Endothelial cell of umbilical vein (primary cell): ENCODE measurements around the gene ZMYND11. TPM values are rescaled to one million over a fixed set of nuclear protein-coding genes. Genes with fewer than 3 reads are reported as not detected.

Experiments used
- BruUV-seq: library from RNA; stranded (reverse); fragments of 400-500 nt; replicated peaks from 2 replicates; lab custom pipeline; 2021; lab: Mats Ljungman, UMichigan
- CTCF ChIA-PET: fragments of 300-600, 350-600 bp; sonication (Branson Sonifier 250); formaldehyde crosslinking; loops from one replicate; lab custom pipeline; 2021; ENCODE audit warnings: antibody characterized with exemption, inconsistent platforms; lab: Charles Lee
- POLR2A ChIA-PET: fragments of 300-600, 350-600 bp; sonication (Branson Sonifier 250); formaldehyde crosslinking; loops from one replicate; lab custom pipeline; 2021; ENCODE audit warnings: antibody characterized with exemption, inconsistent platforms; lab: Charles Lee
- DNase-seq: peaks from one replicate; pipeline ENCODE4 v3.0.0-alpha.2; 2011; ENCODE audit warnings: low read depth, low spot score
- FAIRE-seq: peaks from 2 replicates; lab custom pipeline; 2011; peaks lifted over from hg19 to GRCh38; lab: Jason Lieb, UNC
- H2AFZ ChIP-seq: 2 replicates; pipeline ENCODE4 v1.6.0; 2012; ENCODE audit warnings: low read depth, low read length, control low read depth, inconsistent platforms
- H3K27ac ChIP-seq: 2 replicates; pipeline ENCODE4 v1.5.1; 2011; ENCODE audit warnings: low read depth, mild to moderate bottlenecking, control low read depth, low read length, moderate library complexity; ENCODE audit not compliant: insufficient read depth
- H3K27me3 ChIP-seq, 2 experiments: 2 replicates each; pipeline versions ENCODE4 v1.6.0 to v1.6.1; 2011; ENCODE audit warnings: low read length in 2 of 2, mixed read lengths in 1 of 2; ENCODE audit not compliant: control insufficient read depth in 2 of 2, insufficient read depth in 2 of 2
- H3K36me3 ChIP-seq, 2 experiments: 2 replicates in 1 of 2; 3 replicates in 1 of 2; pipeline ENCODE4 v1.5.1; 2011; ENCODE audit warnings: low read length in 2 of 2, mild to moderate bottlenecking in 1 of 2, moderate library complexity in 1 of 2; ENCODE audit not compliant: control insufficient read depth in 2 of 2, insufficient read depth in 2 of 2; ENCODE audit errors: extremely low read depth in 1 of 2
- H3K4me1 ChIP-seq: 3 replicates; pipeline ENCODE4 v1.5.1; 2011; ENCODE audit warnings: mild to moderate bottlenecking, low read length; ENCODE audit not compliant: control insufficient read depth, insufficient read depth; ENCODE audit errors: extremely low read depth
- H3K4me2 ChIP-seq: 2 replicates; pipeline ENCODE4 v1.6.1; 2011; ENCODE audit warnings: low read length, control low read depth, mixed read lengths; ENCODE audit not compliant: insufficient read depth
- H3K4me3 ChIP-seq, 3 experiments: fragments of 200-600 bp in 1 of 3; sonication (generic), shearing (Covaris generic) in 1 of 3; replicated peaks in 1 of 3; 2 replicates each; pipeline ENCODE4 v1.5.1; 2011 to 2016; ENCODE audit warnings: control low read depth in 3 of 3, low read length in 3 of 3, mild to moderate bottlenecking in 2 of 3, inconsistent platforms in 1 of 3, low read depth in 1 of 3, moderate library complexity in 1 of 3; ENCODE audit not compliant: insufficient read depth in 1 of 3
- H3K79me2 ChIP-seq: 2 replicates; pipeline ENCODE4 v1.6.0; 2012; ENCODE audit warnings: low read length, inconsistent platforms; ENCODE audit not compliant: control insufficient read depth, insufficient read depth
- H3K9ac ChIP-seq: replicated peaks from 2 replicates; pipeline ENCODE3; 2011; ENCODE audit warnings: low read length, control low read depth; ENCODE audit not compliant: insufficient read depth; ENCODE audit errors: extremely low read depth
- H3K9me1 ChIP-seq: replicated peaks from 3 replicates; pipeline ENCODE4 v1.6.0; 2011; ENCODE audit warnings: mild to moderate bottlenecking, low read length; ENCODE audit not compliant: control insufficient read depth, insufficient read depth; ENCODE audit errors: extremely low read depth
- H3K9me3 ChIP-seq: replicated peaks from 2 replicates; pipeline ENCODE4 v1.5.1; 2012; ENCODE audit warnings: low read length, inconsistent platforms; ENCODE audit not compliant: control insufficient read depth, insufficient read depth
- H4K20me1 ChIP-seq: replicated peaks from 2 replicates; pipeline ENCODE3; 2011; ENCODE audit warnings: mild to moderate bottlenecking, low read length; ENCODE audit not compliant: control insufficient read depth, insufficient read depth; ENCODE audit errors: extremely low read depth
- EZH2 ChIP-seq: IDR thresholded peaks from 2 replicates; pipeline ENCODE4 v1.6.1; 2012; ENCODE audit warnings: borderline replicate concordance, low read depth, mild to moderate bottlenecking, moderate library complexity, low read length, inconsistent platforms; ENCODE audit not compliant: severe bottlenecking
- FOS ChIP-seq: IDR thresholded peaks from 2 replicates; pipeline ENCODE4 v1.6.1; 2011; ENCODE audit warnings: mild to moderate bottlenecking, low read length, moderate library complexity, borderline replicate concordance; ENCODE audit not compliant: insufficient read depth
- GATA2 ChIP-seq: IDR thresholded peaks from 2 replicates; pipeline ENCODE4 v1.7.0; 2011; ENCODE audit warnings: low read depth, mild to moderate bottlenecking, moderate library complexity, mixed read lengths, low read length; ENCODE audit not compliant: insufficient read length, insufficient read depth
- JUN ChIP-seq: IDR thresholded peaks from 2 replicates; pipeline ENCODE4 v1.6.1; 2011; ENCODE audit warnings: borderline replicate concordance, low read depth; ENCODE audit not compliant: insufficient read length, insufficient read depth
- MAX ChIP-seq: IDR thresholded peaks from 2 replicates; pipeline ENCODE4 v1.6.1; 2011; ENCODE audit not compliant: insufficient read depth, insufficient read length
- MYC ChIP-seq: IDR thresholded peaks from one replicate; pipeline ENCODE4 v1.6.1; 2011; ENCODE audit warnings: mild to moderate bottlenecking, low read depth, low read length
- POLR2A ChIP-seq: IDR thresholded peaks from 2 replicates; pipeline ENCODE4 v1.6.1; 2012; ENCODE audit warnings: low read depth, mild to moderate bottlenecking, control low read depth, low read length
- POLR2AphosphoS5 ChIP-seq: IDR thresholded peaks from 2 replicates; pipeline ENCODE4 v1.6.1; 2012; ENCODE audit warnings: low read depth, mild to moderate bottlenecking, control low read depth, low read length, moderate library complexity; ENCODE audit not compliant: insufficient read depth
- dilution Hi-C: fragments of 300-500 bp; cut with MboI; formaldehyde crosslinking; loops from one replicate; pipeline ENCODE4 v1.15.0; 2019; ENCODE audit warnings: low sequenced_read_pairs; ENCODE audit not compliant: extremely low pct_ligation_motif_present
- intact Hi-C: fragments of 100-400 bp; cut with micrococcal nuclease; formaldehyde crosslinking; loops from one replicate; pipeline ENCODE4 v1.10.0; 2022
- polyA plus RNA-seq, 4 experiments: library from polyadenylated mRNA; depleted of rRNA in 3 of 4; stranded (reverse) in 3 of 4; unstranded in 1 of 4; fragments of >200 nt; gene quantifications; 2 replicates each; pipeline versions ENCODE4 v1.2.1 to v1.2.3, GENCODE V29; 2011 to 2012; ENCODE audit warnings: missing spikeins in 1 of 4
- small RNA-seq: library from RNA; depleted of rRNA; stranded (forward); fragments of <200 nt; gene quantifications from one replicate; pipeline ENCODE3, GENCODE V24; 2012; ENCODE audit warnings: low replicate concordance, low read depth; ENCODE audit not compliant: insufficient read depth, insufficient read length
- total RNA-seq: library from RNA; stranded (reverse); gene quantifications from 2 replicates; pipeline ENCODE4 v1.2.3, GENCODE V29; 2021
- TF ChIP-seq, protein P1 (sequence below), 2 donors: IDR thresholded peaks; 1 replicate in 1 of 2; 2 replicates in 1 of 2; pipeline ENCODE4 v1.5.1; 2011; ENCODE audit warnings: low read length in 2 of 2, mild to moderate bottlenecking in 2 of 2, moderate library complexity in 2 of 2, control low read depth in 1 of 2, inconsistent platforms in 1 of 2, low read depth in 1 of 2; ENCODE audit not compliant: insufficient read depth in 1 of 2; ENCODE audit errors: extremely low read depth in 1 of 2

Gene ZMYND11
- total and polyA plus RNA-seq, 2 donors (not counting 3 experiments of a cell fraction or from before 2014, with no cell fraction given) = 17.0 to 56.0 TPM

DNA sequence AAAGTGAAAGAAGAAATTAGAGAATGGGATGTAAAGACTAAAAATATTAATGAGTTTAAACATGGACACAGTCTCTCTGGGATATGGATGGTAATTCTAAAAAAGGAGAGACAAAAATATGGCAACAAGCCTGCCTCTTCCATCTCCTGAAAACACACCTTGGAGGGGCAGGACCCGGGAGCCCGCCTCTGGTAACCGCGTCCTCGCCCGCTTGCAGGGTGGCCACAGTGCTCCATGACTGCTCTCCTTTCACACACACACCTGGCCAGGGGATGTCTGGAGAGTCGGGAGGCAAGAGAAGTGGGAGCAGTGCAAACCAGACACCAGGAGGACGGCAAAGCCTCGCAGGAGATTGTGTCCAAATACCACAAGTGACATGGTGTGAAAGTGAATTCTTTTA, 166.3 kb downstream of the ZMYND11 start:
- no peak overlapping the region for H2AFZ ChIP-seq
- no peaks in the 10 kb centered on the region for H3K9me3 ChIP-seq
- no peak overlapping the region for H3K27ac ChIP-seq
- POLR2A ChIA-PET = no interaction called here
- peaks cover 11% of the 10 kb centered on the region for H3K4me1 ChIP-seq
- no peaks in the 10 kb centered on the region for H4K20me1 ChIP-seq
- FAIRE-seq (no peak), DNase-seq (no peak)
- no peaks in the 10 kb centered on the region for H3K79me2 ChIP-seq
- H3K4me3 ChIP-seq = no peak overlapping the region
- H3K4me2 ChIP-seq = no peak overlapping the region
- H3K27me3 ChIP-seq = no peaks in the 10 kb centered on the region
- no peak overlapping the region for H3K9ac ChIP-seq
- H3K9me1 ChIP-seq = no peaks in the 10 kb centered on the region
- H3K36me3 ChIP-seq = no peaks in the 10 kb centered on the region
- TF ChIP-seq MYC (no peak), JUN (no peak), POLR2AphosphoS5 (no peak), EZH2 (no peak), FOS (no peak), GATA2 (no peak), MAX (no peak), POLR2A (no peak)
- TF ChIP-seq, protein P1, sequence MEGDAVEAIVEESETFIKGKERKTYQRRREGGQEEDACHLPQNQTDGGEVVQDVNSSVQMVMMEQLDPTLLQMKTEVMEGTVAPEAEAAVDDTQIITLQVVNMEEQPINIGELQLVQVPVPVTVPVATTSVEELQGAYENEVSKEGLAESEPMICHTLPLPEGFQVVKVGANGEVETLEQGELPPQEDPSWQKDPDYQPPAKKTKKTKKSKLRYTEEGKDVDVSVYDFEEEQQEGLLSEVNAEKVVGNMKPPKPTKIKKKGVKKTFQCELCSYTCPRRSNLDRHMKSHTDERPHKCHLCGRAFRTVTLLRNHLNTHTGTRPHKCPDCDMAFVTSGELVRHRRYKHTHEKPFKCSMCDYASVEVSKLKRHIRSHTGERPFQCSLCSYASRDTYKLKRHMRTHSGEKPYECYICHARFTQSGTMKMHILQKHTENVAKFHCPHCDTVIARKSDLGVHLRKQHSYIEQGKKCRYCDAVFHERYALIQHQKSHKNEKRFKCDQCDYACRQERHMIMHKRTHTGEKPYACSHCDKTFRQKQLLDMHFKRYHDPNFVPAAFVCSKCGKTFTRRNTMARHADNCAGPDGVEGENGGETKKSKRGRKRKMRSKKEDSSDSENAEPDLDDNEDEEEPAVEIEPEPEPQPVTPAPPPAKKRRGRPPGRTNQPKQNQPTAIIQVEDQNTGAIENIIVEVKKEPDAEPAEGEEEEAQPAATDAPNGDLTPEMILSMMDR (IDR thresholded peaks at IDR 0.05; ENCODE audit: extremely low read depth in 1 of 2, insufficient read depth in 1 of 2, low read depth in 1 of 2, low read length in 2 of 2) = no peak
- dilution Hi-C loops (no loop called here), intact Hi-C loops (no loop called here)
- no TSS peak for BruUV-seq
- CTCF ChIA-PET = no interaction called here

Small RNAs within 50 kb of the gene (small RNA-seq; reads per million reads assigned to genes)
- not detected for gene RNA5SP297
- gene RNA5SP298 = not detected

Other genes with a start within 250 kb of the ZMYND11 start
- not detected in 2 replicates for gene TUBB8, start 86.2 kb upstream of the ZMYND11 start, total RNA-seq
- 0.18 and 0.45 TPM in 2 replicates for gene TUBB8, start 86.2 kb upstream of the ZMYND11 start, polyA plus RNA-seq